HUES6 (cell line): ENCODE measurements around the gene PROSER3.
A peak's percentile ranks its signal among the peaks of the same experiment; 100 is the strongest.

Source experiments
- H3K27ac ChIP-seq: 2 replicates; pipeline ENCODE4 v1.7.0; 2013; ENCODE audit warnings: low read depth, mild to moderate bottlenecking, low read length, inconsistent platforms
- H3K27me3 ChIP-seq: 2 replicates; pipeline ENCODE4 v1.6.1; 2013; ENCODE audit warnings: low read length; ENCODE audit not compliant: control insufficient read depth, insufficient read depth
- H3K36me3 ChIP-seq: 2 replicates; pipeline ENCODE4 v1.6.1; 2013; ENCODE audit warnings: low read length; ENCODE audit not compliant: control insufficient read depth, insufficient read depth
- H3K4me1 ChIP-seq: 2 replicates; pipeline ENCODE4 v1.6.1; 2013; ENCODE audit warnings: low read length; ENCODE audit not compliant: control insufficient read depth, insufficient read depth
- H3K4me3 ChIP-seq: 2 replicates; pipeline ENCODE4 v1.5.1; 2013; ENCODE audit warnings: low read depth, low read length
- H3K9ac ChIP-seq: one replicate; pipeline ENCODE4 v1.6.1; 2013; ENCODE audit warnings: mild to moderate bottlenecking, low read length
- H3K9me3 ChIP-seq: 2 replicates; pipeline ENCODE4 v1.6.1; 2013; ENCODE audit warnings: low read depth, low read length; ENCODE audit not compliant: control insufficient read depth, insufficient read depth

Gene PROSER3

GRCh38 chr19:35757749-35758608 is at the start of gene PROSER3:
Gene PROSER3 (plus strand): TSS chr19:35758176. CDS start chr19:35758216, 40 bp downstream.
- no peaks in the 10 kb centered on the region for H3K9me3 ChIP-seq
- H3K9ac ChIP-seq, result peak within 1 kb of the TSS; percentile 90
- H3K4me3 ChIP-seq, result peak within 1 kb of the TSS; percentile 95
- H3K4me1 ChIP-seq, result peaks cover 11% of the 10 kb centered on the region
- H3K36me3 ChIP-seq, result peaks cover 30% of the 10 kb centered on the region
- H3K27me3 ChIP-seq, result peaks cover 11% of the 10 kb centered on the region; the same call in 1 of the 2 replicates
- peak within 1 kb of the TSS; percentile 88; the same call in 1 of the 2 replicates for H3K27ac ChIP-seq

GRCh38 chr19:35708391-35708790 is 49.6 kb upstream of the PROSER3 start:
- peaks cover 15% of the 10 kb centered on the region for H3K27me3 ChIP-seq
- no peak overlapping the region for H3K4me3 ChIP-seq
- H3K9ac ChIP-seq, result no peak overlapping the region
- no peaks in the 10 kb centered on the region for H3K9me3 ChIP-seq
- H3K27ac ChIP-seq, result no peak overlapping the region
- peaks cover 10% of the 10 kb centered on the region for H3K4me1 ChIP-seq
- H3K36me3 ChIP-seq, result no peaks in the 10 kb centered on the region

GRCh38 chr19:35710784-35711723 is 46.9 kb upstream of the PROSER3 start:
- Histone ChIP-seq H3K9ac (peak overlapping the region; percentile 32), H3K9me3 (no peaks in the 10 kb centered on the region), H3K27me3 (peaks cover 6% of the 10 kb centered on the region; the same call in 1 of the 2 replicates), H3K36me3 (no peaks in the 10 kb centered on the region), H3K4me3 (no peak overlapping the region), H3K27ac (no peak overlapping the region), H3K4me1 (peaks cover 27% of the 10 kb centered on the region)

GRCh38 chr19:35712567-35713505 is 45.1 kb upstream of the PROSER3 start:
- Histone ChIP-seq H3K4me3 (no peak overlapping the region), H3K27me3 (peaks cover 6% of the 10 kb centered on the region; the same call in 1 of the 2 replicates), H3K4me1 (peaks cover 29% of the 10 kb centered on the region), H3K9ac (no peak overlapping the region), H3K36me3 (no peaks in the 10 kb centered on the region), H3K9me3 (no peaks in the 10 kb centered on the region), H3K27ac (no peak overlapping the region)

- H3K4me1 ChIP-seq, result peaks cover 29% of the 10 kb centered on the region
- no peaks in the 10 kb centered on the region for H3K9me3 ChIP-seq
- no peak overlapping the region for H3K9ac ChIP-seq
Observed at GRCh38 chr19:35713506-35713850, 44.5 kb upstream of the PROSER3 start.

GRCh38 chr19:35713904-35714495 is 44.0 kb upstream of the PROSER3 start:
- no peaks in the 10 kb centered on the region for H3K9me3 ChIP-seq
- peaks cover 6% of the 10 kb centered on the region; the same call in 1 of the 2 replicates for H3K27me3 ChIP-seq
- H3K36me3 ChIP-seq, result no peaks in the 10 kb centered on the region
- no peak overlapping the region for H3K4me3 ChIP-seq
- H3K27ac ChIP-seq, result no peak overlapping the region
- H3K9ac ChIP-seq, result no peak overlapping the region
- peaks cover 31% of the 10 kb centered on the region for H3K4me1 ChIP-seq

More at GRCh38 chr19:35713506-35713850, 44.5 kb upstream of the PROSER3 start:
- H3K27me3 ChIP-seq, result peaks cover 6% of the 10 kb centered on the region; the same call in 1 of the 2 replicates
- no peak overlapping the region for H3K4me3 ChIP-seq
- no peaks in the 10 kb centered on the region for H3K36me3 ChIP-seq
- no peak overlapping the region for H3K27ac ChIP-seq

- Histone ChIP-seq H3K27ac (no peak overlapping the region), H3K4me1 (peaks cover 35% of the 10 kb centered on the region), H3K4me3 (0 out of 2 replicates have a peak overlapping the region, but pooled peaks have one; percentile 84), H3K9me3 (no peaks in the 10 kb centered on the region), H3K27me3 (peaks cover 6% of the 10 kb centered on the region; the same call in 1 of the 2 replicates), H3K36me3 (peaks cover 4% of the 10 kb centered on the region), H3K9ac (no peak overlapping the region)
Observed at GRCh38 chr19:35714601-35715354, 43.2 kb upstream of the PROSER3 start.

GRCh38 chr19:35715355-35715809 is 42.6 kb upstream of the PROSER3 start:
- Histone ChIP-seq H3K27ac (no peak overlapping the region), H3K4me3 (peak overlapping the region; percentile 84), H3K27me3 (peaks cover 6% of the 10 kb centered on the region; the same call in 1 of the 2 replicates), H3K9ac (peak overlapping the region; percentile 85), H3K9me3 (no peaks in the 10 kb centered on the region), H3K36me3 (peaks cover 9% of the 10 kb centered on the region), H3K4me1 (peaks cover 35% of the 10 kb centered on the region)

GRCh38 chr19:35715981-35716800 is 41.8 kb upstream of the PROSER3 start:
- peaks cover 14% of the 10 kb centered on the region for H3K36me3 ChIP-seq
- H3K4me1 ChIP-seq, result peaks cover 29% of the 10 kb centered on the region
- peak overlapping the region; percentile 85 for H3K9ac ChIP-seq
- H3K9me3 ChIP-seq, result no peaks in the 10 kb centered on the region
- peak overlapping the region; percentile 61; the same call in 1 of the 2 replicates for H3K27ac ChIP-seq
- peak overlapping the region; percentile 84 for H3K4me3 ChIP-seq
- H3K27me3 ChIP-seq, result peaks cover 6% of the 10 kb centered on the region; the same call in 1 of the 2 replicates
